BJ (cell line): ENCODE data around the gene FLNB. TPM values are rescaled to one million over a fixed set of nuclear protein-coding genes. Genes with fewer than 3 reads are reported as not detected.

Source experiments
- CTCF ChIA-PET: fragments of 350-600 bp; formaldehyde crosslinking; extraction: SDS; loops from one replicate; lab custom pipeline; 2021; ENCODE audit warnings: antibody characterized with exemption, inconsistent platforms; lab: Yijun Ruan, JAX
- POLR2A ChIA-PET: fragments of 300-600 bp; sonication (Branson Sonifier 250); formaldehyde crosslinking; extraction: SDS; loops from one replicate; lab custom pipeline; 2021; ENCODE audit warnings: antibody characterized with exemption; lab: Charles Lee
- DNase-seq: peaks from one replicate; pipeline ENCODE4 v3.0.0-alpha.2; 2011; ENCODE audit warnings: low read depth
- H3K27me3 ChIP-seq: 2 replicates; pipeline ENCODE4 v1.6.0; 2011; ENCODE audit warnings: low read length; ENCODE audit not compliant: control insufficient read depth, insufficient read depth
- H3K36me3 ChIP-seq: 2 replicates; pipeline ENCODE4 v1.5.1; 2011; ENCODE audit warnings: low read length; ENCODE audit not compliant: control insufficient read depth, insufficient read depth
- H3K4me3 ChIP-seq: 2 replicates; pipeline ENCODE4 v1.5.1; 2011; ENCODE audit warnings: low read depth, mild to moderate bottlenecking, control low read depth, low read length
- CTCF ChIP-seq: IDR thresholded peaks from 2 replicates; pipeline ENCODE4 v1.5.1; 2011; ENCODE audit warnings: low read depth, mild to moderate bottlenecking, control low read depth, inconsistent platforms, low read length, moderate library complexity; ENCODE audit not compliant: insufficient read depth
- polyA plus RNA-seq: library from polyadenylated mRNA; depleted of rRNA; stranded (reverse); fragments of >200 nt; gene quantifications from 2 replicates; pipeline ENCODE4 v1.2.3, GENCODE V29; 2011

Gene FLNB
- polyA plus RNA-seq, 1 experiment, result 111 TPM

GRCh38 chr3:58015520-58015915 lies 7.3 kb downstream of the FLNB start:
- Histone ChIP-seq H3K4me3 (no peak overlapping the region), H3K36me3 (0 out of 2 replicates have a peak, but pooled peaks cover 3% of the 10 kb centered on the region), H3K27me3 (no peaks in the 10 kb centered on the region)
- DNase-seq, result no peak
- TF ChIP-seq CTCF, result no peak
- CTCF ChIA-PET, result interaction anchor here (0.6 kb wide), 1 partner anchor 9 kb away, joined by 3 read pairs; no protein-coding TSS in a partner anchor
- POLR2A ChIA-PET, result no interaction called here

GRCh38 chr3:58016710-58017109 lies 8.5 kb downstream of the FLNB start:
- ChIA-PET POLR2A (no interaction called here), CTCF (interaction anchor here (1.6 to 4.7 kb wide), 2 partner anchors 8 to 24 kb away, joined by 3 to 14 read pairs; partner anchors contain the start of gene FLNB)
- no peak for TF ChIP-seq CTCF
- no peak for DNase-seq
- Histone ChIP-seq H3K36me3 (0 out of 2 replicates have a peak, but pooled peaks cover 3% of the 10 kb centered on the region), H3K4me3 (no peak overlapping the region), H3K27me3 (no peaks in the 10 kb centered on the region)

GRCh38 chr3:58018892-58019742 lies 10.9 kb downstream of the FLNB start:
- POLR2A ChIA-PET, result no interaction called here
- TF ChIP-seq CTCF, result no peak
- no peaks in the 10 kb centered on the region for H3K27me3 ChIP-seq

GRCh38 chr3:58020783-58021071 lies 12.5 kb downstream of the FLNB start:
- CTCF ChIA-PET, result interaction anchor here (0.8 to 4.7 kb wide), 3 partner anchors 8 to 20 kb away, joined by 3 to 14 read pairs (median 4); partner anchors contain the start of gene FLNB
- DNase-seq, result no peak
- no peak overlapping the region for H3K4me3 ChIP-seq
- TF ChIP-seq CTCF, result no peak
- POLR2A ChIA-PET, result no interaction called here
- no peaks in the 10 kb centered on the region for H3K27me3 ChIP-seq
- 0 out of 2 replicates have a peak, but pooled peaks cover under 1% of the 10 kb centered on the region for H3K36me3 ChIP-seq

More at GRCh38 chr3:58018892-58019742, 10.9 kb downstream of the FLNB start:
- CTCF ChIA-PET, result interaction anchor here (1.1 to 4.7 kb wide), 3 partner anchors 10 to 148 kb away, joined by 3 to 14 read pairs (median 4); partner anchors contain the start of gene FLNB
- no peak for DNase-seq
- Histone ChIP-seq H3K4me3 (no peak overlapping the region), H3K36me3 (0 out of 2 replicates have a peak, but pooled peaks cover 3% of the 10 kb centered on the region)

GRCh38 chr3:58021072-58021959 lies 13.1 kb downstream of the FLNB start:
- no peaks in the 10 kb centered on the region for H3K36me3 ChIP-seq
- no peak for DNase-seq
- H3K4me3 ChIP-seq, result no peak overlapping the region
- no peaks in the 10 kb centered on the region for H3K27me3 ChIP-seq
- POLR2A ChIA-PET, result no interaction called here
- no peak for TF ChIP-seq CTCF
- CTCF ChIA-PET, result interaction anchor here (0.8 to 1.4 kb wide), 2 partner anchors 8 to 20 kb away, joined by 3 to 4 read pairs; no protein-coding TSS in a partner anchor
